PC-9 (cell line): Measurements from ENCODE around the gene WDFY3. TPM values are rescaled to one million over a fixed set of nuclear protein-coding genes. Genes with fewer than 3 reads are reported as not detected.

Experiments
- Bru-seq: library from RNA; stranded (reverse); fragments of 400-500 nt; gene quantifications from one replicate; lab custom pipeline; 2021; lab: Mats Ljungman, UMichigan
- BruChase-seq, 2 experiments: library from RNA; stranded (reverse); fragments of 400-500 nt; gene quantifications; one replicate each; lab custom pipeline; 2021; lab: Mats Ljungman, UMichigan
- BruUV-seq: library from RNA; stranded (reverse); fragments of 400-500 nt; replicated peaks from 2 replicates; lab custom pipeline; 2021; lab: Mats Ljungman, UMichigan
- CTCF ChIA-PET: fragments of 300-600 bp; sonication (Branson Sonifier 250); formaldehyde crosslinking; loops from one replicate; lab custom pipeline; 2022; ENCODE audit warnings: antibody characterized with exemption; lab: Charles Lee
- POLR2A ChIA-PET: fragments of 300-600 bp; sonication (Branson Sonifier 250); formaldehyde crosslinking; loops from one replicate; lab custom pipeline; 2022; ENCODE audit warnings: antibody characterized with exemption; ENCODE audit not compliant: unreplicated experiment; lab: Charles Lee
- DNase-seq, 2 experiments: peaks; one replicate each; pipeline versions ENCODE4 v3.0.0 to v3.0.0-alpha.2; 2015 to 2022; ENCODE audit warnings: mixed read lengths in 1 of 2
- H2AFZ ChIP-seq: fragments of 200-600 bp; sonication (generic); 2 replicates; pipeline ENCODE4 v1.8.1; 2017; ENCODE audit warnings: antibody characterized with exemption
- H3F3A ChIP-seq: fragments of 200-600 bp; sonication (generic); 2 replicates; pipeline ENCODE4 v1.8.1; 2017; ENCODE audit warnings: antibody characterized with exemption, mild to moderate bottlenecking, low read depth; ENCODE audit not compliant: insufficient read depth
- H3K27ac ChIP-seq: fragments of 200-600 bp; sonication (generic); 2 replicates; pipeline ENCODE4 v1.6.1; 2016; ENCODE audit warnings: mixed run types
- H3K27me3 ChIP-seq: fragments of 200-600 bp; sonication (generic); 2 replicates; pipeline ENCODE4 v1.6.1; 2016; ENCODE audit warnings: low read depth, mixed run types; ENCODE audit not compliant: insufficient read depth
- H3K36me3 ChIP-seq: fragments of 200-600 bp; sonication (generic); 2 replicates; pipeline ENCODE4 v1.6.1; 2016; ENCODE audit warnings: low read depth, mixed run types
- H3K4me1 ChIP-seq: fragments of 200-600 bp; sonication (generic); replicated peaks from 2 replicates; pipeline ENCODE4 v1.6.1; 2016; ENCODE audit warnings: mixed run types; ENCODE audit not compliant: insufficient read depth
- H3K4me2 ChIP-seq: fragments of 200-600 bp; sonication (generic); 2 replicates; pipeline ENCODE4 v1.6.1; 2017; ENCODE audit warnings: mixed run types
- H3K4me3 ChIP-seq: fragments of 200-600 bp; sonication (generic); 2 replicates; pipeline ENCODE4 v1.6.1; 2016; ENCODE audit warnings: mixed run types
- H3K79me2 ChIP-seq: fragments of 200-600 bp; sonication (generic); 2 replicates; pipeline ENCODE4 v1.6.1; 2017; ENCODE audit warnings: low read depth, mixed run types
- H3K9me2 ChIP-seq: fragments of 200-600 bp; sonication (generic); 2 replicates; pipeline ENCODE4 v1.8.1; 2017; ENCODE audit warnings: mild to moderate bottlenecking; ENCODE audit not compliant: insufficient read depth
- H3K9me3 ChIP-seq: fragments of 200-600 bp; sonication (generic); 2 replicates; pipeline ENCODE4 v1.8.1; 2016; ENCODE audit warnings: low read depth; ENCODE audit not compliant: insufficient read depth
- H4K20me1 ChIP-seq: fragments of 200-600 bp; sonication (generic); 2 replicates; pipeline ENCODE4 v1.8.1; 2017; ENCODE audit not compliant: insufficient read depth
- EZH2 ChIP-seq: fragments of 200-600 bp; sonication (generic); IDR thresholded peaks from 2 replicates; pipeline ENCODE4 v1.8.0; 2017; ENCODE audit warnings: antibody characterized with exemption, low read depth
- intact Hi-C: fragments of 100-400 bp; cut with micrococcal nuclease; formaldehyde crosslinking; loops from one replicate; pipeline ENCODE4 v1.10.0; 2022; ENCODE audit not compliant: unreplicated experiment
- long read RNA-seq: library from polyadenylated mRNA; stranded (forward); transcript quantifications from one replicate; pipeline ENCODE4 v2.0.0, GENCODE V29; 2022
- total RNA-seq: library from RNA; stranded (reverse); gene quantifications from 2 replicates; pipeline ENCODE4 v1.2.3, GENCODE V29; 2021
- TF ChIP-seq, protein P1 (sequence below): fragments of 200-600 bp; sonication (generic); conservative IDR thresholded peaks from 2 replicates; pipeline ENCODE4 v1.6.1; 2017; ENCODE audit warnings: mixed run types, antibody characterized with exemption, mild to moderate bottlenecking, moderate library complexity

The WDFY3 gene, protein sequence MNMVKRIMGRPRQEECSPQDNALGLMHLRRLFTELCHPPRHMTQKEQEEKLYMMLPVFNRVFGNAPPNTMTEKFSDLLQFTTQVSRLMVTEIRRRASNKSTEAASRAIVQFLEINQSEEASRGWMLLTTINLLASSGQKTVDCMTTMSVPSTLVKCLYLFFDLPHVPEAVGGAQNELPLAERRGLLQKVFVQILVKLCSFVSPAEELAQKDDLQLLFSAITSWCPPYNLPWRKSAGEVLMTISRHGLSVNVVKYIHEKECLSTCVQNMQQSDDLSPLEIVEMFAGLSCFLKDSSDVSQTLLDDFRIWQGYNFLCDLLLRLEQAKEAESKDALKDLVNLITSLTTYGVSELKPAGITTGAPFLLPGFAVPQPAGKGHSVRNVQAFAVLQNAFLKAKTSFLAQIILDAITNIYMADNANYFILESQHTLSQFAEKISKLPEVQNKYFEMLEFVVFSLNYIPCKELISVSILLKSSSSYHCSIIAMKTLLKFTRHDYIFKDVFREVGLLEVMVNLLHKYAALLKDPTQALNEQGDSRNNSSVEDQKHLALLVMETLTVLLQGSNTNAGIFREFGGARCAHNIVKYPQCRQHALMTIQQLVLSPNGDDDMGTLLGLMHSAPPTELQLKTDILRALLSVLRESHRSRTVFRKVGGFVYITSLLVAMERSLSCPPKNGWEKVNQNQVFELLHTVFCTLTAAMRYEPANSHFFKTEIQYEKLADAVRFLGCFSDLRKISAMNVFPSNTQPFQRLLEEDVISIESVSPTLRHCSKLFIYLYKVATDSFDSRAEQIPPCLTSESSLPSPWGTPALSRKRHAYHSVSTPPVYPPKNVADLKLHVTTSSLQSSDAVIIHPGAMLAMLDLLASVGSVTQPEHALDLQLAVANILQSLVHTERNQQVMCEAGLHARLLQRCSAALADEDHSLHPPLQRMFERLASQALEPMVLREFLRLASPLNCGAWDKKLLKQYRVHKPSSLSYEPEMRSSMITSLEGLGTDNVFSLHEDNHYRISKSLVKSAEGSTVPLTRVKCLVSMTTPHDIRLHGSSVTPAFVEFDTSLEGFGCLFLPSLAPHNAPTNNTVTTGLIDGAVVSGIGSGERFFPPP (N-terminal part only)
- total RNA-seq (35.4 and 46.3 TPM in 2 replicates), Bru-seq, nascent RNA (percentile 73 among the genes with signal in this experiment), BruChase-seq, experiment 1, labeled RNA remaining after a 2-hour chase (percentile 69 among the genes with signal in this experiment), BruChase-seq, experiment 2, labeled RNA remaining after a 6-hour chase (percentile 68 among the genes with signal in this experiment)
- long read RNA-seq, partial matches to known transcripts, result 1 of 5 reads
- long read RNA-seq, other reads (novel, unspliced or antisense), result 4 of 5 reads

DNA sequence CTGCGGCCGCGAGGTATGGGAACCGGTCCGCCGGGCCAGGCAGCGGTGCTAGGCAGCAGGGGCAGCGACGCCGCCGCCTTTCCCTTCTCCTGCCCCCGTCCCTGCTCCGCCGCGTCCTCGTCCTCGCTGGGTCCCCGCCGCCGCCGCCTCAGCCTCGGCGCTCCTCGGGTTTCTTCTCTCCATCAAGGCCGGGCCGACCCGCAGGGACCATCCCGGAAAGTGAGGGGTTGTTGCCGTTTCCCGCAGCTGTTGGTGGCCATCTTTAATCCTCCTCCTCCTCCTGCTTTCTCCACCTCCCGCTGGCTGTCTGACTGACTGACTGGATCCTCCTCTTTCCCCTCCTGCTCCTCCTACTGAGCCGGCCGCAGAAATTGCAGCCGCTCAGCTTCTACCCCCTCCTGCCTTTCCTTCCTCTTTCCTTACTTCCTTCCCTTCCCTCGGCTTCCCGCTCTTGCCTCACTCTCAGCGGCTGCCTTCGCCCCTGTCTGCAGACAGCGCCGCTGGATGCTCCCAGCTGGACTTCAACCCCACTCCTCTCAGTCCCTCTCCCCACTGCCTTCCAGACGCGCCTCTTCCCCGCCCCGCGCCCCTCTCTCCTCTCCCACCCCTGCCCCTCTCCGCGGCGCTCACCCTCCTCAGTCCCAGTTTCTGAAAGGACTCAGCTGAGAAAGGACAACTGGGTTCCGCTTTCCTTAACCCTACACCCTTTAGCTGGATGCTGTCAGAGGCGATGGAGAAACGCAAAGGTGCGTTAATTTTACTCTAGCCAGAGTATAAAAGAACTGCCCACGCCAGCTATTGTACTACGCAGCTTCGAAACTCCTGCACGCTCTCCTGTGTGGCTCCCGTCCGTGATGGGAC is at the start of gene WDFY3:
WDFY3 (minus strand) TSS at position 309 of the 861 bp plus-strand sequence. CDS start 106,099 bp downstream, outside the sequence.
- ChIA-PET CTCF (interaction anchor here (0.9 kb wide), 1 partner anchor 217 kb away, joined by 10 read pairs; no protein-coding TSS in a partner anchor), POLR2A (no interaction called here)
- H3K79me2 ChIP-seq, result peaks cover 41% of the 10 kb centered on the region
- H3K27ac ChIP-seq, result 0 out of 2 replicates have a peak within 1 kb of the TSS, but pooled peaks have one; percentile 43
- peak within 1 kb of the TSS; percentile 94 for H3K4me2 ChIP-seq
- peak; percentile 65 for DNase-seq
- no peaks in the 10 kb centered on the region for H3F3A ChIP-seq
- BruUV-seq, result TSS peak; percentile 23
- H3K9me3 ChIP-seq, result no peaks in the 10 kb centered on the region
- no peak for TF ChIP-seq EZH2
- TF ChIP-seq, protein P1, sequence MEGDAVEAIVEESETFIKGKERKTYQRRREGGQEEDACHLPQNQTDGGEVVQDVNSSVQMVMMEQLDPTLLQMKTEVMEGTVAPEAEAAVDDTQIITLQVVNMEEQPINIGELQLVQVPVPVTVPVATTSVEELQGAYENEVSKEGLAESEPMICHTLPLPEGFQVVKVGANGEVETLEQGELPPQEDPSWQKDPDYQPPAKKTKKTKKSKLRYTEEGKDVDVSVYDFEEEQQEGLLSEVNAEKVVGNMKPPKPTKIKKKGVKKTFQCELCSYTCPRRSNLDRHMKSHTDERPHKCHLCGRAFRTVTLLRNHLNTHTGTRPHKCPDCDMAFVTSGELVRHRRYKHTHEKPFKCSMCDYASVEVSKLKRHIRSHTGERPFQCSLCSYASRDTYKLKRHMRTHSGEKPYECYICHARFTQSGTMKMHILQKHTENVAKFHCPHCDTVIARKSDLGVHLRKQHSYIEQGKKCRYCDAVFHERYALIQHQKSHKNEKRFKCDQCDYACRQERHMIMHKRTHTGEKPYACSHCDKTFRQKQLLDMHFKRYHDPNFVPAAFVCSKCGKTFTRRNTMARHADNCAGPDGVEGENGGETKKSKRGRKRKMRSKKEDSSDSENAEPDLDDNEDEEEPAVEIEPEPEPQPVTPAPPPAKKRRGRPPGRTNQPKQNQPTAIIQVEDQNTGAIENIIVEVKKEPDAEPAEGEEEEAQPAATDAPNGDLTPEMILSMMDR, result no peak
- H3K36me3 ChIP-seq, result no peaks in the 10 kb centered on the region
- peak within 1 kb of the TSS; percentile 93 for H2AFZ ChIP-seq
- no peaks in the 10 kb centered on the region for H3K9me2 ChIP-seq
- no peaks in the 10 kb centered on the region for H4K20me1 ChIP-seq
- intact Hi-C loops, result loop anchor here (2.0 kb wide), 1 partner anchor 42 kb away; no protein-coding TSS in a partner anchor
- H3K4me3 ChIP-seq, result peak within 1 kb of the TSS; percentile 72
- H3K27me3 ChIP-seq, result no peaks in the 10 kb centered on the region
- H3K4me1 ChIP-seq, result peaks cover 25% of the 10 kb centered on the region

DNA sequence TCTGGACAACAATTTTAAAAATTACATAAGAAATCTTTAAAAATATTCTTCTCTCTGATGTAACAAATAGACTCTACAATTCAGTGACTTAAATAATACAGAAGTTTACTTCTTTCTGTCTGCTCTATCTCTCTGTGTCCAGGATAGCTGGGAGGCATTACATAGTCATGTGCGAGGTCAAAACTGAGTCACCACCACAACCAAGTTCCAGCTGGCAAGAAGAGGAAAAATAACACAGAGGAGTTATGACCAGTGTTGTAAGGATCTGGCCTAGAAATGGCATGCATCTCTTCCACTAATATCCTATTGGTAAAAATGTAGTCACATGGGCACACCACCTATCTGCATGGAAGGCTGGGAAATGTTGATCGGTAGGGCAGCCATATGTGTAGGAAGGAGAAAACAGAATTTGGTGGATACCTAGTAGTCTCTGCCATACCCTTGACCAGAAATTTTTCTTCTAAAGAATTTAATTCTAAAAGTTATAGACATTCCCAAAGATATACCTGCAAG is 39.4 kb upstream of the WDFY3 start:
- Histone ChIP-seq H3K36me3 (no peaks in the 10 kb centered on the region), H3K27me3 (no peaks in the 10 kb centered on the region), H3K27ac (no peak overlapping the region), H3K9me2 (no peaks in the 10 kb centered on the region), H3K4me1 (no peaks in the 10 kb centered on the region), H3K4me3 (no peak overlapping the region), H4K20me1 (no peaks in the 10 kb centered on the region), H2AFZ (no peak overlapping the region), H3K79me2 (no peaks in the 10 kb centered on the region), H3K4me2 (no peak overlapping the region), H3F3A (no peaks in the 10 kb centered on the region), H3K9me3 (no peaks in the 10 kb centered on the region)
- no TSS peak for BruUV-seq
- no peak for TF ChIP-seq EZH2
- TF ChIP-seq, protein P1, result no peak
- intact Hi-C loops, result no loop called here
- ChIA-PET POLR2A (no interaction called here), CTCF (no interaction called here)
- no peak for DNase-seq
